T47D (cell line): ENCODE measurements around the gene ANKFY1.
A peak's percentile ranks its signal among the peaks of the same experiment; 100 is the strongest.

Experiments used
- DNase-seq, 2 experiments: peaks; one replicate each; pipeline versions ENCODE4 v3.0.0 to v3.0.0-alpha.2; 2011 to 2012; ENCODE audit warnings: low read depth in 1 of 2, low spot score in 1 of 2
- JUND ChIP-seq: IDR thresholded peaks from 2 replicates; pipeline ENCODE4 v1.6.1; 2012; ENCODE audit warnings: low read depth
- in situ Hi-C: cut with HindIII; loops from 2 replicates; pipeline ENCODE4 v1.10.0; 2016; ENCODE audit warnings: low sequenced_read_pairs, low pct_unique_long_range_greater_than_20kb

Gene ANKFY1

GRCh38 chr17:4229627-4230541, 33.9 kb downstream of the ANKFY1 start:
- peak; percentile 32; the same call in 1 of the 2 replicates for TF ChIP-seq JUND
- DNase-seq = peak; percentile 45 to 63
- in situ Hi-C loops = no loop called here

GRCh38 chr17:4221899-4222659, 41.7 kb downstream of the ANKFY1 start:
- DNase-seq = no peak
- no peak for TF ChIP-seq JUND
- in situ Hi-C loops = no loop called here

- no peak for DNase-seq
- no peak for TF ChIP-seq JUND
- in situ Hi-C loops = no loop called here
Measured at GRCh38 chr17:4221163-4221562, 42.6 kb downstream of the ANKFY1 start.

DNA sequence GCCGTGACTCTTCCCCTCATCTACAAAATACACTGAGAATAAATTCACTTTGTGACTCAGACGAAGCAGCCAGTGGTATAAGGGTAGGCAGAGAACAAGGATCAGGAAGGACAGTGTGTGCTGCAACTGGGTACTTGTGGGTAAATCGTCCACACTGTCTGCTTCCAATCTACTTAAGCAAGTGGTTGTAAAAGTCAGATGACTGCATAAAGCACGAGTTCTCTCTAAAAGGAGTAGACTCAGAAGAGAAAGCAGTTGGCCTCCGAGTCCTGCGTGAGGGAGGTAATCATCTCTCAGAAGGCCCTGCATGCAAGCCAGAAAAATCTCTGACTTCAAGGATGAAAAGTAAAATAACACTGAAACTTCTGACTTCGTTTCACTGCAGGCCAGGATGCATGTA, 43.1 kb downstream of the ANKFY1 start:
- TF ChIP-seq JUND = no peak
- DNase-seq = peak in 1 of 2 experiments; percentile 35
- in situ Hi-C loops = no loop called here

- in situ Hi-C loops = no loop called here
- no peak for DNase-seq
- no peak for TF ChIP-seq JUND
Measured at GRCh38 chr17:4219241-4219640, 44.5 kb downstream of the ANKFY1 start.

- in situ Hi-C loops = no loop called here
- TF ChIP-seq JUND = no peak
- no peak for DNase-seq
Measured at GRCh38 chr17:4215882-4216570, 47.8 kb downstream of the ANKFY1 start.

- DNase-seq = no peak
- in situ Hi-C loops = no loop called here
- TF ChIP-seq JUND = no peak
Measured at GRCh38 chr17:4214157-4214556, 49.6 kb downstream of the ANKFY1 start.

GRCh38 chr17:4209611-4210010, 54.2 kb downstream of the ANKFY1 start:
- TF ChIP-seq JUND = no peak
- in situ Hi-C loops = no loop called here

GRCh38 chr17:4208238-4208637, 55.5 kb downstream of the ANKFY1 start:
- no peak for DNase-seq
- in situ Hi-C loops = no loop called here
- TF ChIP-seq JUND = no peak

More at GRCh38 chr17:4209611-4210010, 54.2 kb downstream of the ANKFY1 start:
- DNase-seq = no peak

DNA sequence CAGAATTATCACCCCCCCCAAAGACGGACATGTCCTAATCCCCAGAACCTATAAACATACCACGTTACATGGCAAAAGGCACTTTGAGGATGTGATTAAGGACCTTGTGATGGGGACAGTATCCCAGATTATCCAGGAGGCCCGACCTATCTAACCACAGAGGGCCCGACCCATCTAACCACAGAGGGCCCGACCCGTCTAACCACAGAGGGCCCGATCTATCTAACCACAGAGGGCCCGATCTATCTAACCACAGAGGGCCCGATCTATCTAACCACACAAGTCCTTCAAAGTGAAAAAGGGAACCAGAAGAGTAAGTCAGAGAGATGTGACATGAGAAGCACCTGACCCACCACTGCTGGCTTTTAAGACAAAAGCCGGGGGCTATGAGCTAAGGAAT, 56.8 kb downstream of the ANKFY1 start:
- TF ChIP-seq JUND = no peak
- in situ Hi-C loops = no loop called here
- DNase-seq = no peak

DNA sequence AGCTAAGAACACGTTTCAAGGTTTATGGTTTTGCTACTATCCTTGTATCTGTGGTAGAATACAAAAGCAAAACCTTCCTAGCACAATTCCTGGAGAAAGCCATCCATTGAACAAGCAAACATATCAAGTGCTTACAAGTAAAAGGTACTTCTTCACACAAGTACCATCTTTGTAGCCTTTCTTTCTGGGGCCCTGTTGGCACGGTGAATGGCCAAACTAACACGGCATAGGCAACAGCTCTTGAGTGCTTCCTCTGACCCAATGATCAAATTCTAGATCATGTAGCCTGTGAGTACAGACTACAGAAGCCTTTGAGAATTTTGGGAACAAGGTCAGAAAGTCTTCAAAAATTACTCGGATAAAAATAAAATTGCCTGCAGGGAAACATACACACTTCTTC, 57.9 kb downstream of the ANKFY1 start:
- DNase-seq = no peak
- in situ Hi-C loops = no loop called here
- no peak for TF ChIP-seq JUND

- in situ Hi-C loops = no loop called here
- TF ChIP-seq JUND = no peak
- peak in 1 of 2 experiments; percentile 12 for DNase-seq
Measured at GRCh38 chr17:4204710-4205173, 59.0 kb downstream of the ANKFY1 start.
